ENCODE results near the gene RNASEH2A. TPM values are rescaled to one million over a fixed set of nuclear protein-coding genes. Genes with fewer than 3 reads are reported as not detected.

The RNASEH2A gene
- polyA plus RNA-seq, 1 donor from 2014 or later = 28.2 TPM

- no peak overlapping the region for H3K4me2 ChIP-seq (ENCODE audit: low read length)
- no peak overlapping the region for H3K27ac ChIP-seq (ENCODE audit: low read length)
- H3K27me3 ChIP-seq (ENCODE audit: insufficient read depth, low read depth, low read length) = no peaks in the 10 kb centered on the region
- TF ChIP-seq TAF1 (IDR thresholded peaks at IDR 0.05; ENCODE audit: low read depth) (no peak), CTCF (IDR thresholded peaks at IDR 0.05; ENCODE audit: poor library complexity, severe bottlenecking) (no peak), SMC3 (conservative IDR thresholded peaks at IDR 0.05; ENCODE audit: poor library complexity) (no peak), MXI1 (conservative IDR thresholded peaks at IDR 0.05; ENCODE audit: poor library complexity, severe bottlenecking) (no peak), RAD21 (conservative IDR thresholded peaks at IDR 0.05) (no peak), EP300 (conservative IDR thresholded peaks at IDR 0.05; ENCODE audit: poor library complexity, severe bottlenecking) (no peak), REST (IDR thresholded peaks at IDR 0.05; ENCODE audit: borderline replicate concordance) (no peak), EZH2 (IDR thresholded peaks at IDR 0.05; ENCODE audit: borderline replicate concordance, insufficient read depth, low read length, poor library complexity, severe bottlenecking) (no peak), POLR2AphosphoS5 (IDR thresholded peaks at IDR 0.05) (no peak)
- no peaks in the 10 kb centered on the region for H3K36me3 ChIP-seq (ENCODE audit: insufficient read depth, low read length)
- no peaks in the 10 kb centered on the region for H3K9me3 ChIP-seq (ENCODE audit: low read length)
- no peak overlapping the region for H3K4me3 ChIP-seq (ENCODE audit: low read length)
- H3K9ac ChIP-seq (ENCODE audit: low read length) = no peak overlapping the region
- H3F3A ChIP-seq (ENCODE audit: insufficient read depth, low read length, poor library complexity, severe bottlenecking) = no peaks in the 10 kb centered on the region
- H3K9me2 ChIP-seq (ENCODE audit: insufficient read depth, low read length) = no peaks in the 10 kb centered on the region
- no peaks in the 10 kb centered on the region for H3K79me2 ChIP-seq (replicated peaks; ENCODE audit: insufficient read depth, low read length)
- no peaks in the 10 kb centered on the region for H4K20me1 ChIP-seq (ENCODE audit: insufficient read depth)
- no peak overlapping the region for H2AFZ ChIP-seq (ENCODE audit: low read depth, low read length)
Measured at GRCh38 chr19:12770922-12771321, 35.5 kb upstream of the RNASEH2A start.

GRCh38 chr19:12772323-12772722 lies 34.1 kb upstream of the RNASEH2A start:
- Histone ChIP-seq H3K27ac (ENCODE audit: low read length) (no peak overlapping the region), H3K9me3 (ENCODE audit: low read length) (no peaks in the 10 kb centered on the region), H3K79me2 (replicated peaks; ENCODE audit: insufficient read depth, low read length) (no peaks in the 10 kb centered on the region), H3K27me3 (ENCODE audit: insufficient read depth, low read depth, low read length) (no peaks in the 10 kb centered on the region), H3K36me3 (ENCODE audit: insufficient read depth, low read length) (no peaks in the 10 kb centered on the region), H3K9ac (ENCODE audit: low read length) (no peak overlapping the region), H3K9me2 (ENCODE audit: insufficient read depth, low read length) (no peaks in the 10 kb centered on the region), H3F3A (ENCODE audit: insufficient read depth, low read length, poor library complexity, severe bottlenecking) (no peaks in the 10 kb centered on the region), H4K20me1 (ENCODE audit: insufficient read depth) (no peaks in the 10 kb centered on the region), H2AFZ (ENCODE audit: low read depth, low read length) (no peak overlapping the region), H3K4me2 (ENCODE audit: low read length) (no peak overlapping the region), H3K4me3 (ENCODE audit: low read length) (no peak overlapping the region)
- TF ChIP-seq REST (IDR thresholded peaks at IDR 0.05; ENCODE audit: borderline replicate concordance) (no peak), MXI1 (conservative IDR thresholded peaks at IDR 0.05; ENCODE audit: poor library complexity, severe bottlenecking) (no peak), EP300 (conservative IDR thresholded peaks at IDR 0.05; ENCODE audit: poor library complexity, severe bottlenecking) (no peak), SMC3 (conservative IDR thresholded peaks at IDR 0.05; ENCODE audit: poor library complexity) (no peak), EZH2 (IDR thresholded peaks at IDR 0.05; ENCODE audit: borderline replicate concordance, insufficient read depth, low read length, poor library complexity, severe bottlenecking) (no peak), TAF1 (IDR thresholded peaks at IDR 0.05; ENCODE audit: low read depth) (no peak), POLR2AphosphoS5 (IDR thresholded peaks at IDR 0.05) (no peak), RAD21 (conservative IDR thresholded peaks at IDR 0.05) (no peak), CTCF (IDR thresholded peaks at IDR 0.05; ENCODE audit: poor library complexity, severe bottlenecking) (no peak)

Measured in neural cell (in vitro differentiated cells).